ENCODE measurements around the gene NPRL2.
A peak's percentile ranks its signal among the peaks of the same experiment; 100 is the strongest.

The NPRL2 gene

DNA sequence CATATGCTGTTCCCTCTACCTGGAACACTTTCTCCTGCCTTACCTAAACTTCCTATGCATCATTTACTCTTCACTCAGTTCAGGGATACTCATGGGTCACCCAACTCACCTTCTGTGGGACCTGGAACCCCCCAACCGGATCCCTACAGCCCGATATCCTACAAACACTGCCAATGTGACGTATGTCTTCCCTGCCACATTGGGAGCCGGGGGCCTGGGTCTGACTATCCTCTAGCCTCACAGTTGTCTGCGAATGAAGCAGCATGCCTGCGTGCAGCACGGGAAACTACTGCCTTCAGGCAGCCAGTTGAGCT is 405 bp downstream of the NPRL2 start:
- DNase-seq (ENCODE audit: low read depth in 2 of 2) = no peak

DNA sequence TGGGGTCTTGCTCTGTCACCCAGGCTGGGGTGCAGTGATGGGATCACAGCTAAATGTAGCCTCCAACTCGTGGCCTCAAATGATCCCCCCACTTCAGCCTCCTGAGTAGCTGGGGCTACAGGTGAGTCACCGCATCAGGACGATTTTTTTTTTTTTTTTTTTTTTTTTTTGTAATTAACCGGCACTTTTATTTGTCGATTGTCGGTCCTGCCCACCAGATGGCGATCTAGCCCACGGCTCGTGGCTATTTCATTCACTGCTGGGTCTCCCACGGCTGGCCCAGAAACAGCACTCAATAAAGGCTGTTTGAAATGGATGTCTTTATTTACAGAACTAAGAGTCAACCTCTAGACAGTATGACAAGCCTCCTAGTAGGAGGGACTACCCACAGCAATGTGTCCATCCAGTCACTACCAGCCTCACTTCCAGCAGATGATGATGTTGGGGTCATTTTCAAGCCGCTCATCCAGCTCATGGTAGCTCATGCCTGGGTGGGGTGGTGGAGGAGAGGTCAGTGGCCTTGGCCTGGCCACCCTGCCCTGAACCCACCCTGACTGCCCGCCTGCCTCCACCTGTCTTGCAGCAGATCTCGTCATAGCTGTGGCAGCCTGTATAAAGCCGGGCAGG is 3.3 kb downstream of the NPRL2 start:
- peak; percentile 60 to 63 for DNase-seq (ENCODE audit: low read depth in 2 of 2)

- peak; percentile 35 to 44 for DNase-seq (ENCODE audit: low read depth in 2 of 2)
These were observed 4.9 kb downstream of the NPRL2 start, which contains the start of gene ZMYND10 for GRCh38 chr3:50345586-50346234. TSS of gene ZMYND10 (minus strand) at chr3:50345732. CDS start at chr3:50345579, 153 bp downstream.

DNA sequence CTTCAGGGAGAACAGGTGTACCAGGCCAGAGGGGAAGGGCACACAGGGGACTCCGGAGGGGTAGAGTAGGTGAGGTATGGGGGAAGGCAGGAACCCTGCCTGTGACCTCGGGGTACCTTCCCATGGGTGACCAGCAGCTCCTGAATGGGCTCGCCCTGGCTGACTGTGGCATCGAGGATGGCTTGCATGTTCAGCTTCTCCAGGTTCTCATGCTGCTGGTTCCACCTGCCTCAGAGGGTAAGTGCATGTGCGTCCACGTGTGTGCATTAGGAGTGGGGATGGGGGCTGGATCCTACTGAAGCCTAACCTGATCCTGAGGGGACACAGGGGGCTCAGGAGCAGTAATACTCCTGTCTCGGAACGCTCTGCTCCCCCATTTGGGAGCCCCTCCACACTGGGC is 5.6 kb downstream of the NPRL2 start:
- no peak for DNase-seq (ENCODE audit: low read depth in 2 of 2)

DNA sequence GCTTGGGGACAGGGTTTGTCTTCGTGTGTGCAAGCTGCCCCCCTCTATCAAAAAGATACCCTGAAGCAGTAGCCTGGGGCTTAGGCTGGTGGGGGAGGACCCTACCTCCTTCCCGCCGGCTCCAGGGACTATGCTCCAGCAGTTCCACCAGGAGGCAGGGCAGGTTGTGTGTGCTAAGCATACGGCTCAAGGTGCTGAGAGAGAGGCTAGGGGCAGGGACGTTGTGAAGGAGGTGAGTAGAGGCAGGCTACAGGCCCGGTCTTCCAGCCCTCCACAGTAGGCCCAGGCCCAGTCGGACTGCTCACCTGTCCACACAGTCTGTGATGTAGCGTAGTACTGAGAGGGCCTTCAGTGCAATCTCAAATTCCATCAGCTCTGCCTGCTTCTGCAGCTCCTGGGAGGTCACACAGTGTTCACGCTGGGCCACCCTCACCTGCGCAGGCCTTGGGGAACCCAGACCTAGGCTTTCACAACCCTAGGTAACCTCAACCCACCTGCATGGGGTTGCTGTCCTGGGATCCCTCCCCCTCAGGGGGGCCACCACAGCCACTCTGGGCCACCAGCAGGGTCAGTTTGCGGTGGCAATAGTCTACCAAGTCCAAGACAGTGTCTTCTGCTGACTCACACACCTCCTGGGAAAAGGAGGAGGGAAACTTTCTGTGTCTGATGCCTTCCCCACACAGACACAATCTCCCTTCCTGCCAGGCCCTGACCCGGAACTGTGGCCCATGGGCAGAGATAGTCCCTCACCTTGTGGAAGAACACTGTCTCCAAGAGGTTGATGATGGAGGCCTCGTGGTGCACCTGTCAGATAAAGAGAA is 7.6 kb downstream of the NPRL2 start:
- DNase-seq (ENCODE audit: low read depth in 2 of 2) = no peak

DNA sequence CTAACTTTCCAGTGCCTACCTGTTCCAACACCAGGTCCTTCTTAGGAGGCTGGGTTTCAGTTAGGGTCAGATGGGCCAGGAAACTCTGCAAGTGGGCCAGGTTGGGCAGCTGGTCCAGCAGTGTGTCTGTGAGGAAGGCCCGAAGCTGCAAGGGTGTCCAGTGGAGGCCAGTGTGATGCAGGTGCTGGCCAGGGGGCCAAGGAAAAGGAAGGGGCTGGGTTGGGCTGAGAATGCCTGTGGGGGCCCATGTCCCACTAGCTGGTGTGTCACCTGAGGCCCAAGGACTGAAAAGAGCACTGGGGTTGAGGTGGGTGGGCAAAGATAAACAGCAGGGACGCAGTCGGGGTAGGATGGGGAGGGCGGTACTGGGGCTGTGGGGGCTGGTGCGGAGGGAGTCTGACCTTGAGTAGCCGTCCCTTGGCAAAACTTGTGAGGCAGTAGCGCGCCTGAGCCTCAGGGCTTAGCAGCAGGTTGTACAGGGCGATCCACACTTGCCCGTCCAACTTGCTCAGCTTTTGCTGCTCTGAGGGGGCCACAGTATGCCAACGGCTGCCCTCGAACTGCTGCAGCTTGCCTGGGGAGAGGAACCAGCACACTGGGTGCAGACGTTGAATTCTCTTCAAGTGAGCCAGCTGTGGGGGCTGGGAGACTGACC is 8.5 kb downstream of the NPRL2 start:
- no peak for DNase-seq (ENCODE audit: low read depth in 2 of 2)

DNA sequence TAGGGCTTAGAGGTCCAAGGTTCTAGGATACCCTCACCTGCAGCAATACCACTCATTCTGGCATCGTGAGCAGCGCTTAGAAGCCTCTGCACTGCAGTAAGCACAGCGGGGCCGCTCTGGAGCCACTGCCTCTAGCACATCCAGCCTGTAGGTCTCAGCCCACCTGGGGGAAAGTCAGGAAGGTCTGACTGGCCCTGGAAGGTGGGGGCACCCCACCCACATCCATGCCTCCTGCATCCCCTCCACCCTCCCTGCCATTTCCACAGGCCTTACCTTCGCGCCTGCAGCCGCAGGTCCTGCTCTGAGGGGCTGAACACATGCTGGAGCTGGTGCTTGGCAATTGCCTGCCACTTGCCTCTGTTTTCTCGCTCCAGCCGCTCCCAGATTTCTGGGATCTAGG is 9.0 kb downstream of the NPRL2 start:
- no peak for DNase-seq (ENCODE audit: low read depth in 2 of 2)

- peak in 1 of 2 donors; percentile 30 for DNase-seq (ENCODE audit: low read depth in 2 of 2)
These were observed 9.9 kb downstream of the NPRL2 start, which contains the start of gene RASSF1 for GRCh38 chr3:50340448-50341329. TSS of gene RASSF1 (minus strand) at chr3:50340836. CDS start at chr3:50340805, 31 bp downstream.

DNA sequence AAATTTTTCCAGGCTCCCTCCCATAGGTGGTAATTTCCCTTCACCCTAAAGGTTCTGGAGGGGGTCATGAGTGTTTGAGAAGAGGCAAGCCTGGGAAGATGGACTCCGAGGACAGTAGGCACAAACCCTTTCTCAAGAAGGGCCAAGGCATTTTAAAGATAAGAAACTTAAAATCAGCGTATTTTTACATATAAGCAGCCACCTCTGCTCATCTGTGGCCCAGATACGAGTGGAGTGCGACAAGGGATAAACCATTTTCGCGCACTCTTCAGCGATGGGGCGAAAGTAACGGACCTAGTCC is 10.5 kb downstream of the NPRL2 start:
- DNase-seq (ENCODE audit: low read depth in 2 of 2) = no peak

GRCh38 chr3:50339485-50340146 is 11.0 kb downstream of the NPRL2 start:
- no peak for DNase-seq (ENCODE audit: low read depth in 2 of 2)

DNA sequence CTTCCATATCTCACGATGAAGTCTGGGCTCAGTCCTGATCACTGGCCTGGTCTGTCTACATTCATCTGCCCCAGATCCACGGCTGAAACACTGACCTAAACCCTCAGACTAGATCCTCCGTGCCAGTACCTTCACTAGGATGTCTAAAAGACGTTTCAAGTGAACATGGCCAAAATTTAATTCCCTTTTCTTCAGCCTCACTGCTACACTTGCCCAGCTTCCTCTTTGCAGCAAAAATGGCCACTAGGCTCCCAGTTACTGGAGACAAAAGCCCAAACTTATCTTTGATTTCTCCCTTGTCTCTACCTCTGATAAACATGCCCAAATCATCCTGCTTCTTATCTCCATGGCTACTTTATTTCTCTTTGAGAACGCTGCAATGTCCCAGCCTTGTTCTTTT is 11.6 kb downstream of the NPRL2 start:
- DNase-seq (ENCODE audit: low read depth in 2 of 2) = no peak

DNA sequence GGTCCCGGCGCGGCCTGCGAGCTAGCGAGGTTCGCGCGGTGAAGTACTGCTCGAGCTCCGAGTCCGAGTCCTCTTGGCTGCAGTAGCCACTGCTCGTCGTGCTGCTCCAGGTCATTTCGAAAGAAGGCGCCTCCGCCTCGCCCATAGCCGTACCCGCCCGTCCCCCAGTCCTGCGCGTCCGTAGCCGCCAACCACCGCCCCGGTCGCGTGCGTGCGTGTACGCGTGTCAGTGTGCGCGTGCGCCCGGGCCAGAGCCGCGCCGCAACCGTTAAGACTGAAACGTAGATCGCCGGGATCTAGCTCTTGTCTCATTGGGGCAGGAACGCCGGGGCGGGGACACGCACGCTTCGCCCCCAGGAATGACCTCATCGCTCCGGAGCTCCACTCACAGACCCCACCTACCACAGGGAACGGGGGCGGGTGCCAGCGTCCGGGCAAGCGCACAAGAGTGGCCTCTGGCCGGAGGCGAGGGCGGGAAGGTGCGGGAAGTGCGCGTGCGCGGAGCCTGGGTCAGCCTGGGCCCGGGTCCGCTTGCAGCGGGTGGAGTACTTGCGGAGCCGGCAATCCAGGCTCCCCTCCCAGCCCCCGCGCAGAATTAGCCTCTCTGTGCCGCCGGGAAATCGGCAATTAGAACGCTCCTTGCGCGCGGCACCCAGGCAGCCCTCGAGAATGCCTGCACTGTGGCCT is 13.3 kb downstream of the NPRL2 start:
- DNase-seq (ENCODE audit: low read depth in 2 of 2) = peak; percentile 91

DNA sequence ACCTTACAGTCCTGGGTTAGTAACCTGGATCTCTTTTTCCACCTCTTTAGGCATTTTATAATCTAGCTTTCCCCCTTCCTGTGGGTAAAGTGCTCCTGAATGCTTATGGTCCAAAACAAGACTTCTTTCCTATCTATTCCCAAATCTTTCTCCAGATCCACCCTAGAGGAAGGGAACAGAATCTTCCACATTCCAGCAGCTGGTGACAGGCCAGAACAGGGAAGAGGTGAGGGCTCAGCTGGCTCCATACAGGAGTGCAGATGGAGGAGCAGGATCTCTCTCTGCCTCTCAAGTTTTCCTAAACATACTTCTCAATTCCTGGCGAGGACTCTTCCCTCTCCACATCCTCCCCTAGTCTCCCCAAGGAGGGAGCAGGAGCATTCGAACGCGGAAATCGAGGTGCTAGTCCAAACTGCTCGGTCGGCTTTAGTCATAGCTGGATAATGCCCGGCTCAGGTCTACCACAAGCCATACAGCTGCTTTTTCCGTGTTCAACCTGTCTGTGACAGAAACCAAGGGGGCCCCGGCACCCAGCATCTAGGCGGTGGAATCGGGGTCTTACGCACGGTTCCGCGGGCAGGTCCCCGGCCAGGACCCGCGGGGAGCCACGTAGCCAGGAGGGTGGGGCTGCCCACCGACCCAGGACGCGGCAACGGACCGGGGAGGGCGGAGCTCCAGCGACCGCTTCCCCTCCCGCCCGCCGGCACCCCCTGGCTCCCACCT is 14.0 kb downstream of the NPRL2 start:
- DNase-seq (ENCODE audit: low read depth in 2 of 2) = no peak

DNA sequence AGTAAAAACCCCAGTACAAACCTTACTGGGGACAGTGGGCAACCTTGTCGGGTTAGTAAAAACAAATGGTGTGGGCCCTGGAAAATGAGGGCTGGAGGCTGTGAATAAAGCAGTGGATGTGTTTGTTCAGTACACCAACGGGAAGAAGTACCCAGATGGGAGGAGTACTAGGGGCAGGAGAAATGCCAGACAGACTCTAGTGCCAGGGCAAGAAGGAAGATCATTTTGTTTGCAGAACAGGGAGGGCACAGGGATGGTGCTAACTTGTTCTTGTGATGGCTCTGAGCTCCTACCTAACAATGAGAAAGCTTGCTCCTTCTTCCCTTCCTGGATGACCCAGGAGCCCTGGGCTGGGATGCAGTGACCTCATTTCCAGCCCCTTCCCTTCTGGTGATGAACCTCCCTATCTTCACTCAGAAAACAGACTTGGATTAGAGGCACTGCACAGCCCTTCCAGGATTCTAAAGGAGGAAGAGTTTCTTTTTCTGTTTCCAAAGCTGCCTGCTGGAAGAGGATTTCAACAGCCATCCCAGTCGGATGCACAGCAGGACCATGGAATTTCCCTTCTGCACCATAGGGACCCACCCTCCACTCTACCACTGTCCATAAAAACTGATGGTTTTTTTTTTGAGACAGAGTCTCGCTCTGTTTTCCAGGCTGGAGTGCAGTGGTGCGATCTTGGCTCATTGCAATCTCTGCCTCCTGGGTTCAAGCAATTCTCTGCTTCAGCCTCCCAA is 16.1 kb downstream of the NPRL2 start:
- DNase-seq (ENCODE audit: low read depth in 2 of 2) = no peak

- DNase-seq (ENCODE audit: low read depth in 2 of 2) = no peak
These were observed 16.7 kb downstream of the NPRL2 start for GRCh38 chr3:50333744-50334328.

DNA sequence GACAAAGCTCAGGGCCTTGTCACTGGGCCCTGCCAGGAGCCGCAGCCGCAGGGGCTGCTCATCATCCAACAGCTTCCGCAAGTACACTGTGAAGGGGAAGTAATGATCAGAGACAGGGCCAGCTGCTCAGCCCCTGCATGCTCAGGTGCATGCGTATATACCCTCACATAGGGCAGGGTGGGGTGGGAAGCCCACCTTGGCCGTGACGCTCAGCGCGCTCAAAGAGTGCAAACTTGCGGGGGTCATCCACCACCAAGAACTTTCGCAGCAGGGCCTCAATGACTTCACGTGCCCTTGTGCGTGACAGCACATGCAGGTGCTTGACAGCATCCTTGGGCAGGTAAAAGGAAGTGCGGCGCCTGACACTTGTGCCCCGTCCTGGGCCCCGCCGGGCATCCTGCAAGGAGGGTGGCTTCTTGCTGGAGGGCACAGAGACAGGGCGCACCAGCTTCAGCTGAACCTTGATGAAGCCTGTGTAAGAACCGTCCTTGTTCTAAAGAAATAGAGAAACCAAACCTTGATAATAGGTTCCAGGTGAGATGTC is 19.1 kb downstream of the NPRL2 start:
- DNase-seq (ENCODE audit: low read depth in 2 of 2) = no peak

DNA sequence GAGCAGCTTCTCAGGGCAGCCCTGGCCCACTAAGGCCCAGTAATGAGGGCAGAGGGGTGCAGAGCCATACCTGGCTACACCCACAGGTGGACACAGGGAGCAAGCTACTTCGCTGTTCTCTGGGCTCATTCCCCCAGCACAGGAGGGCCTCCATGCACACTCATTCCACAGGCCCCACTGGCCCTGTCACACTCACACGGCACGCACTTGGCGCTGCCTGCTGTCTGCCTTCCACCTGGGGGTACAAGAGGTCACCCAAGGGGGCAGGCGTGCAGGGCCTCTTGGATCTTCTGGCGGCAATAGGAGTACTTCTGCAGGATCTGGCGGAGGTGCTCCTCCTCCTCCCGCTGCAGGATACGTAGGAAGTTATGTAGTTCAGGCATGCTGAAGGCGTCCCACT is 20.2 kb downstream of the NPRL2 start:
- no peak for DNase-seq (ENCODE audit: low read depth in 2 of 2)

DNA sequence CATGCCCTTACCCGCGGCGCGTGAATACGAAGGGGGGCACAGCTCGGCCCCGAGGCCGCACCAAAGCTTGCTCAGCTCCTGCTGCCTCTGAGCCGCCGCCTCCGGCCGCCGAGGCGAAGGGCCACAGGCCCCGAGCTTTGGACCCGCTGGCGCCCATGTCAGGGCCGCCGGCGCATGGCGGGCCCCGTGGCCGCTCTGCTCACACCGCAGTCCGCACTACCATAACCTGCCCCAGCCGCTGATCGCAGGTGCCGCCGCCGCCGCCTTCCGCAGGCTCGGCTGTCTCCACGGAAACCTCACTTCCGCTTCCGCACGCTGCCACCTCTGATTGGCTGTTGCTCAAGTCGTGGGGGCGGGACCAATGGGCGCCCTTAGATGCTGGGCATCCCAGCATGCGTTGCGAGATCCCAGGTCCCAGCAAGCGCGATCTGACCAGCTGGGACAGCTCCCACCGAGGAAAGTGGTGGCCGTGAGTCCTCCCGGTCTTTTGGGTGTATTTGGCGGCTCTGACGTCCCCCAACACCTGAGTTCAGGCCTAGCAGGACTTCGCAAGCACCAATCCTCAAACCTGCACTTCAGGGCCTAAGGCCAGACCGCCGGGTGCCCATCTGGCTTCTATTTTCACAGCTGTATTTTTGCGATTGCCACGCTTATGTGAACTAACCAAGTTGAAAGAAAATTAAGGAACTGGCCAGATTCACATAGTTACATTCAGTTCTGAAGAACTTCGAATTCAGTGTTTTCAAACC is 22.5 kb downstream of the NPRL2 start, which contains the start of gene TUSC2:
TUSC2 (minus strand) TSS at position 281 of the 749 bp plus-strand sequence; CDS start at position 157, 124 bp downstream.
- peak; percentile 81 to 88 for DNase-seq (ENCODE audit: low read depth in 2 of 2)

Data from stimulated activated CD8-positive, alpha-beta memory T cell treated with anti-CD3 and anti-CD28 coated beads, Interleukin-15, amount 100 ng/mL, for 4 hours (primary cell).